Right kidney (tissue), 1 donor: ENCODE measurements around the gene FNBP1L.

Experiments used
- DNase-seq: peaks from one replicate; pipeline ENCODE4 v3.0.0-alpha.2; 2016

Gene FNBP1L

GRCh38 chr1:93591676-93592550 is 144.0 kb downstream of the FNBP1L start:
- DNase-seq: peak; percentile 66

GRCh38 chr1:93592551-93592949 is 144.6 kb downstream of the FNBP1L start:
- no peak for DNase-seq

GRCh38 chr1:93593854-93594602 is 146.1 kb downstream of the FNBP1L start:
- no peak for DNase-seq

GRCh38 chr1:93594603-93594880 is 146.6 kb downstream of the FNBP1L start:
- no peak for DNase-seq

GRCh38 chr1:93595266-93595665 is 147.3 kb downstream of the FNBP1L start:
- DNase-seq: no peak

GRCh38 chr1:93595743-93596142 is 147.8 kb downstream of the FNBP1L start:
- DNase-seq: no peak

- DNase-seq: no peak
These were observed 148.6 kb downstream of the FNBP1L start for GRCh38 chr1:93596329-93597089.

GRCh38 chr1:93597709-93598108 is 149.8 kb downstream of the FNBP1L start:
- DNase-seq: no peak

- no peak for DNase-seq
These were observed 150.5 kb downstream of the FNBP1L start for GRCh38 chr1:93598396-93598795.

GRCh38 chr1:93598861-93599439 is 151.0 kb downstream of the FNBP1L start:
- DNase-seq: no peak

- no peak for DNase-seq
These were observed 151.6 kb downstream of the FNBP1L start for GRCh38 chr1:93599479-93599878.

GRCh38 chr1:93600663-93601062 is 152.7 kb downstream of the FNBP1L start:
- DNase-seq: no peak

GRCh38 chr1:93601686-93602085 is 153.8 kb downstream of the FNBP1L start:
- DNase-seq: no peak

- no peak for DNase-seq
These were observed 154.2 kb downstream of the FNBP1L start for GRCh38 chr1:93602101-93602500.

- no peak for DNase-seq
These were observed 155.2 kb downstream of the FNBP1L start for GRCh38 chr1:93603106-93603505.

- DNase-seq: no peak
These were observed 155.7 kb downstream of the FNBP1L start for GRCh38 chr1:93603601-93604000.
